ENCODE measurements around the gene AHNAK2. TPM values are rescaled to one million over a fixed set of nuclear protein-coding genes. Genes with fewer than 3 reads are reported as not detected.

The AHNAK2 gene
- total and polyA plus RNA-seq, 8 donors, result 1.5 to 117 (median 13.5) TPM

- Histone ChIP-seq H3K27ac (peak overlapping the region in 2 of 5 donors; percentile 90 to 94), H3K27me3 (peaks cover 0 to 31% (median 21%) of the 10 kb centered on the region in 3 donors), H3K4me3 (peak overlapping the region in 1 of 4 donors; percentile 52), H3K36me3 (no peaks in the 10 kb centered on the region), H3K4me1 (peaks cover 68 to 93% (median 83%) of the 10 kb centered on the region in 4 donors), H3K9me3 (no peaks in the 10 kb centered on the region)
- 33 to 40% (median 37%) methylated on average over 13 to 21 of the region's 21 CpGs for WGBS, 5 donors
- no peak for TF ChIP-seq EP300 (IDR thresholded peaks at IDR 0.05)
- peak in 5 of 7 experiments; percentile 87 to 95 (median 92) for TF ChIP-seq CTCF (IDR thresholded peaks at IDR 0.05)
- no peak for TF ChIP-seq POLR2A (IDR thresholded peaks at IDR 0.05)
- TF ChIP-seq POLR2AphosphoS5 (IDR thresholded peaks at IDR 0.05), result peak in 1 of 3 donors; percentile 62
- peak; percentile 91 to 93 for DNase-seq
- intact Hi-C loops (cut with DNase I; ENCODE audit: low total_unique reads), result loop anchor here (5.0 kb wide), 2 partner anchors 46 to 66 kb away; partner anchors contain the start of gene CDCA4
Observed at GRCh38 chr14:104976198-104977007, 1.8 kb downstream of the AHNAK2 start.

- H3K27me3 ChIP-seq, result peaks cover 0 to 31% (median 21%) of the 10 kb centered on the region in 3 donors
- H3K4me1 ChIP-seq, result peaks cover 76 to 99% (median 90%) of the 10 kb centered on the region in 4 donors
- H3K9me3 ChIP-seq, result no peaks in the 10 kb centered on the region
- no peak overlapping the region for H3K4me3 ChIP-seq
- 53 to 77% (median 57%) methylated on average over 10 to 21 of the region's 21 CpGs for WGBS, 5 donors
- peak overlapping the region in 2 of 5 donors; percentile 90 to 94 for H3K27ac ChIP-seq
- intact Hi-C loops (cut with DNase I; ENCODE audit: low total_unique reads), result loop anchor here (5.0 kb wide), 2 partner anchors 47 to 67 kb away; partner anchors contain the start of gene CDCA4
- TF ChIP-seq CTCF (IDR thresholded peaks at IDR 0.05) (no peak), POLR2A (IDR thresholded peaks at IDR 0.05) (no peak), POLR2AphosphoS5 (IDR thresholded peaks at IDR 0.05) (no peak)
- DNase-seq, result peak in 1 of 2 donors; percentile 38
- H3K36me3 ChIP-seq, result no peaks in the 10 kb centered on the region
Observed at GRCh38 chr14:104975481-104976197, 2.5 kb downstream of the AHNAK2 start.

GRCh38 chr14:104974665-104975390, 3.3 kb downstream of the AHNAK2 start:
- Histone ChIP-seq H3K9me3 (no peaks in the 10 kb centered on the region), H3K27ac (peak overlapping the region in 4 of 5 donors; percentile 89 to 94 (median 90)), H3K27me3 (peaks cover 0 to 31% (median 21%) of the 10 kb centered on the region in 3 donors), H3K36me3 (no peaks in the 10 kb centered on the region), H3K4me1 (peaks cover 72 to 99% (median 91%) of the 10 kb centered on the region in 4 donors), H3K4me3 (no peak overlapping the region)
- intact Hi-C loops (cut with DNase I; ENCODE audit: low total_unique reads), result loop anchor here (5.0 kb wide), 2 partner anchors 47 to 67 kb away; partner anchors contain the start of gene CDCA4
- DNase-seq, result no peak
- TF ChIP-seq EP300 (IDR thresholded peaks at IDR 0.05) (no peak), POLR2A (IDR thresholded peaks at IDR 0.05) (no peak), POLR2AphosphoS5 (IDR thresholded peaks at IDR 0.05) (no peak), CTCF (IDR thresholded peaks at IDR 0.05) (no peak)
- WGBS, 5 donors, result 87 to 97% (median 92%) methylated on average over 11 to 14 of the region's 14 CpGs
